Uterus (tissue), 4 donors: ENCODE data around the gene LGALS4. TPM values are rescaled to one million over a fixed set of nuclear protein-coding genes. Genes with fewer than 3 reads are reported as not detected.
A peak's percentile ranks its signal among the peaks of the same experiment; 100 is the strongest.
"Not testable (repeated sequence)": the region's sequence is repeated elsewhere in the genome, so short reads cannot be mapped to it uniquely, and the experiment has no call there.

ENCODE experiments used
- DNase-seq, 2 donors: peaks; one replicate each; pipeline ENCODE4 v3.0.0-alpha.2; 2019 to 2020
- H3K27ac ChIP-seq, 2 donors: fragments of 200-600 bp; sonication (generic); 1 replicate in 1 of 2; 2 replicates in 1 of 2; pipeline ENCODE4 v1.5.1; 2016 to 2018
- H3K27me3 ChIP-seq, 2 donors: fragments of 200-600 bp; sonication (generic); one replicate each; pipeline ENCODE4 v1.5.1; 2018 to 2019; ENCODE audit warnings: control low read depth in 1 of 2
- H3K36me3 ChIP-seq, 2 donors: fragments of 200-600 bp; sonication (generic); one replicate each; pipeline ENCODE4 v1.5.1; 2019; ENCODE audit warnings: control low read depth in 1 of 2
- H3K4me1 ChIP-seq, 2 donors: fragments of 200-600 bp; sonication (generic); one replicate each; pipeline ENCODE4 v1.5.1; 2018 to 2019; ENCODE audit warnings: control low read depth in 1 of 2
- H3K4me3 ChIP-seq, 2 donors: fragments of 200-600 bp; sonication (generic); 1 replicate in 1 of 2; 2 replicates in 1 of 2; pipeline ENCODE4 v1.5.1; 2018 to 2019; ENCODE audit warnings: mild to moderate bottlenecking in 1 of 2
- H3K9me3 ChIP-seq, 2 donors: fragments of 200-600 bp; sonication (generic); one replicate each; pipeline ENCODE4 v1.5.1; 2019; ENCODE audit warnings: control low read depth in 1 of 2
- POLR2A ChIP-seq, 2 donors: fragments of 450-650 bp; IDR thresholded peaks; one replicate each; pipeline ENCODE4 v1.6.1; 2016; ENCODE audit warnings: antibody characterized with exemption in 2 of 2, mild to moderate bottlenecking in 1 of 2, moderate library complexity in 1 of 2
- intact Hi-C: fragments of 100-400 bp; cut with DNase I; formaldehyde crosslinking; loops from one replicate; pipeline ENCODE4 v1.15.1; 2023; ENCODE audit warnings: low total_unique reads
- total RNA-seq, 4 donors: library from RNA; depleted of rRNA in 3 of 4; stranded (reverse); fragments of >200 nt in 3 of 4; gene quantifications; one replicate each; pipeline versions ENCODE4 v1.1.0 to v1.2.4, GENCODE V29; 2014 to 2023
- TF ChIP-seq, protein P1 (sequence below), 4 experiments: fragments of 200-600 bp in 2 of 4; fragments of 450-650 bp in 2 of 4; sonication (generic) in 2 of 4; IDR thresholded peaks; one replicate each; pipeline ENCODE4 v1.5.1; 2016 to 2019; ENCODE audit warnings: antibody characterized with exemption in 4 of 4, mild to moderate bottlenecking in 2 of 4, moderate library complexity in 1 of 4
- donor health status: DM: yes; HTN: yes; CAD: no.

Gene LGALS4
- total RNA-seq, 4 donors from 2014 or later = 0.51 to 4.7 (median 3.6) TPM; not detected in 1

- intact Hi-C loops = no loop called here
- no peaks in the 10 kb centered on the region for H3K4me1 ChIP-seq
- H3K27me3 ChIP-seq = no peaks in the 10 kb centered on the region
- no peak overlapping the region for H3K27ac ChIP-seq
- no peak for DNase-seq
- no peak overlapping the region for H3K4me3 ChIP-seq
- H3K9me3 ChIP-seq = no peaks in the 10 kb centered on the region
- no peaks in the 10 kb centered on the region for H3K36me3 ChIP-seq
- TF ChIP-seq, protein P1, sequence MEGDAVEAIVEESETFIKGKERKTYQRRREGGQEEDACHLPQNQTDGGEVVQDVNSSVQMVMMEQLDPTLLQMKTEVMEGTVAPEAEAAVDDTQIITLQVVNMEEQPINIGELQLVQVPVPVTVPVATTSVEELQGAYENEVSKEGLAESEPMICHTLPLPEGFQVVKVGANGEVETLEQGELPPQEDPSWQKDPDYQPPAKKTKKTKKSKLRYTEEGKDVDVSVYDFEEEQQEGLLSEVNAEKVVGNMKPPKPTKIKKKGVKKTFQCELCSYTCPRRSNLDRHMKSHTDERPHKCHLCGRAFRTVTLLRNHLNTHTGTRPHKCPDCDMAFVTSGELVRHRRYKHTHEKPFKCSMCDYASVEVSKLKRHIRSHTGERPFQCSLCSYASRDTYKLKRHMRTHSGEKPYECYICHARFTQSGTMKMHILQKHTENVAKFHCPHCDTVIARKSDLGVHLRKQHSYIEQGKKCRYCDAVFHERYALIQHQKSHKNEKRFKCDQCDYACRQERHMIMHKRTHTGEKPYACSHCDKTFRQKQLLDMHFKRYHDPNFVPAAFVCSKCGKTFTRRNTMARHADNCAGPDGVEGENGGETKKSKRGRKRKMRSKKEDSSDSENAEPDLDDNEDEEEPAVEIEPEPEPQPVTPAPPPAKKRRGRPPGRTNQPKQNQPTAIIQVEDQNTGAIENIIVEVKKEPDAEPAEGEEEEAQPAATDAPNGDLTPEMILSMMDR (IDR thresholded peaks at IDR 0.05) = no peak
- no peak for TF ChIP-seq POLR2A (IDR thresholded peaks at IDR 0.05)
Measured at GRCh38 chr19:38774181-38774950, 38.4 kb downstream of the LGALS4 start.

DNA sequence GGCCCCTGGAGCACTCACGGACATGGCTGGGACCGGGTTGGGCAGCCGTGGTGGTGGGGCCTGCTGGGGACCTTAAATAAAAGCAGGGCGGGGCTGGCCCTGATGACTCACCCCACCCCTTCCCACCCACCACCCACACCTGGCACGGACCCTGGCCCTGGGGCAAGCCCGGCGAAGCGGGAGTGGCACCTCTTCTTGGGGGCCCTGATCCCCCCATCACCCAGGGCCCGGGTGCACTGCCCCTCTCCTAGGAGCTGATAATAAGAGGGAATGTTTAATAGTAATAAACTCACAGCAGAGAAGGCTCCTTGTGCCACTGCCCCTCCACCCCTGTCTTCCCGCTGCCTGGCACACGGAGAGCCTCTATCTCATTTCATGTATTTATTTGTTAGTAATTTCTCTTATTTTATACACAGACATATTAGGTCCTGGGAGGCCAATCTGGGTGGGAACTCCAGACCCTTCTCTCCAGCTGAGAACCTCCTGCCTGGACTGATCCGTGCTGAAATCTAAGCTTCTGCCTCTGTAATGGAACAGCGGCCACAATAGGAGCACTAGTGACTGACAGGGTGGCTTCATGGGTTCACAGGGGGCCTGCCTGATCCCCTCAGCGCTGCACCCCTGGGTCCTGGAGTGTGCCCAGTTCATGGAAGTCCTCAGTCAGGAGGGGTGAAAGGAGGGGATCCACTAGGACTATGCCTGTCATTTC lies 39.1 kb downstream of the LGALS4 start, which contains the start of gene LGALS7:
Gene LGALS7, minus strand, starts transcription at position 49 of the 709 bp plus-strand sequence. Its CDS starts 25 bp downstream, at position 24.
- H3K27me3 ChIP-seq = no peaks in the 10 kb centered on the region
- no peaks in the 10 kb centered on the region for H3K36me3 ChIP-seq
- no peaks in the 10 kb centered on the region for H3K4me1 ChIP-seq
- no peak for DNase-seq
- no peaks in the 10 kb centered on the region for H3K9me3 ChIP-seq
- H3K27ac ChIP-seq = no peak within 1 kb of the TSS
- H3K4me3 ChIP-seq = no peak within 1 kb of the TSS
- no peak for TF ChIP-seq POLR2A (IDR thresholded peaks at IDR 0.05)
- TF ChIP-seq, protein P1 (IDR thresholded peaks at IDR 0.05) = no peak
- intact Hi-C loops = no loop called here

GRCh38 chr19:38771569-38771968 lies 41.2 kb downstream of the LGALS4 start:
- not testable (repeated sequence) for H3K4me3 ChIP-seq, H3K27ac ChIP-seq, H3K4me1 ChIP-seq

DNA sequence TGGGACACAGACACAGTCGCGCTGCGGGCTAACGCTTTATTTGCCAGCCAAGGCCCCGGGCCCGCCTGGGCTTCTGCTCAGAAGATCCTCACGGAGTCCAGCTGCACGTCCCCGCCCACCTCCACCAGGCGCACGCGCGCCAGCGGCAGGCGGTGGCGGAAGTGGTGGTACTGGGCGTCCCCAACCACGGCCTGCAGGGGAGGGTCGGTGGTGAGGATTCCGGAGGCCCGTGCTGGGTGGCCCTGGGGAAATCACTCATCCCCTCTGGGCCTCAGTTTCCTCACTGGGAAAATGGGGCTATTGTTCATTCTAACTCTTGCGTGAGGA lies 41.8 kb downstream of the LGALS4 start:
- H3K4me3 ChIP-seq, H3K4me1 ChIP-seq, H3K27ac ChIP-seq, H3K27me3 ChIP-seq, H3K36me3 ChIP-seq, intact Hi-C loops, DNase-seq, H3K9me3 ChIP-seq: not testable (repeated sequence)

More at GRCh38 chr19:38771569-38771968, 41.2 kb downstream of the LGALS4 start:
- intact Hi-C loops, DNase-seq, H3K9me3 ChIP-seq, H3K27me3 ChIP-seq, H3K36me3 ChIP-seq: not testable (repeated sequence)

- H3K36me3 ChIP-seq, H3K4me1 ChIP-seq, H3K27me3 ChIP-seq, intact Hi-C loops, DNase-seq, H3K9me3 ChIP-seq: not testable (repeated sequence)
- H3K27ac ChIP-seq = peak overlapping the region in 1 of 2 donors; percentile 28
- H3K4me3 ChIP-seq = peak overlapping the region in 1 of 2 donors; percentile 15
Measured at GRCh38 chr19:38770228-38770948, 42.4 kb downstream of the LGALS4 start.

- intact Hi-C loops = no loop called here
- DNase-seq = peak; percentile 83 to 84
- TF ChIP-seq, protein P1 (IDR thresholded peaks at IDR 0.05) = peak; percentile 80 to 95 (median 86)
- TF ChIP-seq POLR2A (IDR thresholded peaks at IDR 0.05) = peak; percentile 34 to 41
- Histone ChIP-seq H3K9me3 (no peaks in the 10 kb centered on the region), H3K4me3 (peak overlapping the region in 1 of 2 donors; percentile 15), H3K36me3 (no peaks in the 10 kb centered on the region), H3K4me1 (no peaks in the 10 kb centered on the region), H3K27me3 (no peaks in the 10 kb centered on the region), H3K27ac (peak overlapping the region in 1 of 2 donors; percentile 33)
Measured at GRCh38 chr19:38769635-38770211, 43.0 kb downstream of the LGALS4 start.
